GM23248 (cell line): Measurements from ENCODE around the gene USF1. TPM values are rescaled to one million over a fixed set of nuclear protein-coding genes. Genes with fewer than 3 reads are reported as not detected.
"Not testable (repeated sequence)": the region's sequence is repeated elsewhere in the genome, so short reads cannot be mapped to it uniquely, and the experiment has no call there.

Source experiments
- DNase-seq: peaks from one replicate; pipeline ENCODE4 v3.0.0-alpha.2; 2015
- H2AFZ ChIP-seq: fragments of 200-600 bp; sonication (generic); 2 replicates; pipeline ENCODE4 v1.6.1; 2016; ENCODE audit warnings: antibody characterized with exemption
- H3F3A ChIP-seq: fragments of 200-600 bp; sonication (generic); 2 replicates; pipeline ENCODE4 v1.6.1; 2016; ENCODE audit warnings: mild to moderate bottlenecking, antibody characterized with exemption, mixed run types; ENCODE audit not compliant: insufficient read depth
- H3K27ac ChIP-seq: fragments of 200-600 bp; sonication (generic); 2 replicates; pipeline ENCODE4 v1.5.1; 2016; ENCODE audit warnings: mild to moderate bottlenecking
- H3K27me3 ChIP-seq: fragments of 200-600 bp; sonication (generic); replicated peaks from 2 replicates; pipeline ENCODE4 v1.6.1; 2016; ENCODE audit warnings: mild to moderate bottlenecking; ENCODE audit not compliant: insufficient read depth
- H3K36me3 ChIP-seq: fragments of 200-600 bp; sonication (generic); 2 replicates; pipeline ENCODE4 v1.6.1; 2016; ENCODE audit warnings: low read depth, mild to moderate bottlenecking
- H3K4me1 ChIP-seq: fragments of 200-600 bp; sonication (generic); 2 replicates; pipeline ENCODE4 v1.6.1; 2016; ENCODE audit warnings: mild to moderate bottlenecking; ENCODE audit not compliant: insufficient read depth
- H3K4me2 ChIP-seq: fragments of 200-600 bp; sonication (generic); one replicate; pipeline ENCODE4 v1.6.1; 2016; ENCODE audit warnings: mild to moderate bottlenecking; ENCODE audit not compliant: unreplicated experiment
- H3K4me3 ChIP-seq: fragments of 200-600 bp; sonication (generic); 2 replicates; pipeline ENCODE4 v1.5.1; 2016; ENCODE audit warnings: mild to moderate bottlenecking
- H3K79me2 ChIP-seq: fragments of 200-600 bp; sonication (generic); 2 replicates; pipeline ENCODE4 v1.6.1; 2016; ENCODE audit warnings: mild to moderate bottlenecking; ENCODE audit not compliant: insufficient read depth
- H3K9ac ChIP-seq: fragments of 200-600 bp; sonication (generic); 2 replicates; pipeline ENCODE4 v1.6.1; 2016; ENCODE audit warnings: mild to moderate bottlenecking
- H3K9me2 ChIP-seq: fragments of 200-600 bp; sonication (generic); 2 replicates; pipeline ENCODE4 v1.6.1; 2016; ENCODE audit warnings: mixed run types, mild to moderate bottlenecking, moderate library complexity; ENCODE audit not compliant: insufficient read depth
- H3K9me3 ChIP-seq: fragments of 200-600 bp; sonication (generic); one replicate; pipeline ENCODE4 v1.6.1; 2017; ENCODE audit warnings: low read depth
- H4K20me1 ChIP-seq: fragments of 200-600 bp; sonication (generic); 2 replicates; pipeline ENCODE4 v1.6.0; 2016; ENCODE audit not compliant: insufficient read depth
- EZH2 ChIP-seq: fragments of 200-600 bp; sonication (generic); IDR thresholded peaks from 2 replicates; pipeline ENCODE4 v1.6.1; 2018; ENCODE audit warnings: antibody characterized with exemption, mild to moderate bottlenecking; ENCODE audit not compliant: insufficient read depth, poor library complexity, severe bottlenecking
- EZH2phosphoT487 ChIP-seq: fragments of 200-600 bp; sonication (generic); IDR thresholded peaks from 2 replicates; pipeline ENCODE4 v1.6.1; 2018; ENCODE audit warnings: antibody characterized with exemption, moderate library complexity, mild to moderate bottlenecking, low read depth; ENCODE audit not compliant: insufficient read depth
- WGBS, 2 experiments: methylation state at CpG; one replicate each; pipeline ENCODE4 v1.1.6; 2015 to 2017; ENCODE audit warnings: low lambda C conversion rate in 2 of 2, low coverage in 1 of 2; ENCODE audit errors: missing lambda C conversion rate in 2 of 2; 5-methylcytosine and 5-hydroxymethylcytosine counted together
- in situ Hi-C: fragments of 300-500 bp; cut with MboI; formaldehyde crosslinking; loops from 2 replicates; pipeline ENCODE4 v1.15.0; 2020
- polyA plus RNA-seq: library from polyadenylated mRNA; unstranded; fragments of >200 nt; fragmentation: Nextera tagmentation; extraction: Ambion mirVana; gene quantifications from 2 replicates; pipeline ENCODE4 v1.2.1, GENCODE V29; 2016
- small RNA-seq: library from RNA; depleted of rRNA; stranded (forward); fragments of <200 nt; gene quantifications from one replicate; pipeline ENCODE3, GENCODE V24; 2014; ENCODE audit warnings: low read depth, low replicate concordance
- total RNA-seq: library from RNA; depleted of rRNA; stranded (reverse); fragments of >200 nt; shearing (Covaris generic); gene quantifications from 2 replicates; pipeline ENCODE4 v1.2.3, GENCODE V29; 2014; rRNA removed

The USF1 gene
- total and polyA plus RNA-seq, 2 experiments from 2014 or later, result 17.1 to 53.2 TPM

DNA sequence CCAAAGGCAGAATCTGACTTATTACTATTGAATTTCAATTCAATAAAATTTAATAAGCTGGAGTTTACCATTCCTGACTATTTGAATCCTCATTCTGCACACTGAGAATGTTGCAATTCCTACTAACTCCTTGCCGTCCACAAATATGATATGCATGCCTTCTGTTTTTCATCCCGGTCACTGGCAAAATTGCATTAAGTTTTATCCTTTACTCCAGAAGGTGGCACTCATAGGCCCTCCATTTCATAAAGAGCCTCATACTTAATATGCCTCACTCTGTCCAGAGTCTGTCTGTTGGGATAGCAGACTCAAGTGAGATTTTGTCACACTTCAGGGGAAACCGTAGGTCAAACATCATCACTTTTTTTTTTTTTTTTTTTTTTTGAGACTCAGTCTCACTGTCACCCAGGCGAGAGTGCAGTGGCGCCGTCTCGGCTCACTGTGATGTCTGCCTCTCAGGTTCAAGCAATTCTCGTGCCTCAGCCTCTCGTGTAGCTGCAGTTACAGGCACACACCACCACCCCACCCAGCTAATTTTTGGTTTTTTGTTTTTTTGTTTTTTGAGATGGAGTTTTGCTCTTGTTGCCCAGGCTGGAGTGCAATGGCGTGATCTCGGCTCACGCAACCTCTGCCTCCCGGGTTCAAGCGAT is 52.1 kb downstream of the USF1 start:
- Histone ChIP-seq H3K4me1 (peaks cover 15% of the 10 kb centered on the region), H3F3A (peaks cover 30% of the 10 kb centered on the region), H2AFZ (no peak overlapping the region), H4K20me1 (no peaks in the 10 kb centered on the region), H3K9me2 (no peaks in the 10 kb centered on the region), H3K4me2 (no peak overlapping the region), H3K27ac (no peak overlapping the region), H3K27me3 (no peaks in the 10 kb centered on the region), H3K36me3 (no peaks in the 10 kb centered on the region), H3K4me3 (no peak overlapping the region), H3K79me2 (no peaks in the 10 kb centered on the region), H3K9ac (no peak overlapping the region), H3K9me3 (no peaks in the 10 kb centered on the region)
- TF ChIP-seq EZH2, result no peak
- no peak for TF ChIP-seq EZH2phosphoT487
- in situ Hi-C loops, result loop anchor here (10.0 kb wide), 1 partner anchor 101 kb away; the partner anchor contains the start of gene KLHDC9
- WGBS, 2 experiments, result 66 to 68% methylated on average over 14 of the region's 14 CpGs
- DNase-seq, result peak; percentile 83

- not testable (repeated sequence) for H3K4me3 ChIP-seq, H2AFZ ChIP-seq
These were observed 53.7 kb downstream of the USF1 start for GRCh38 chr1:160992036-160992435.

More at GRCh38 chr1:160992036-160992435, 53.7 kb downstream of the USF1 start:
- peaks cover 29% of the 10 kb centered on the region for H3F3A ChIP-seq
- peaks cover 15% of the 10 kb centered on the region for H3K4me1 ChIP-seq
- DNase-seq, H3K9me3 ChIP-seq, H3K79me2 ChIP-seq, H3K27ac ChIP-seq, H3K9me2 ChIP-seq, H3K36me3 ChIP-seq, H4K20me1 ChIP-seq, H3K27me3 ChIP-seq, H3K9ac ChIP-seq, H3K4me2 ChIP-seq: not testable (repeated sequence)
- in situ Hi-C loops, result loop anchor here (10.0 kb wide), 1 partner anchor 103 kb away; the partner anchor contains the start of gene KLHDC9
- 88 to 89% methylated on average over 4 of the region's 4 CpGs for WGBS, 2 experiments

Small RNAs within 50 kb of the gene (small RNA-seq; reads per million reads assigned to genes)
- not detected for gene AL591806.2

Other genes with a start within 250 kb of the USF1 start
- gene LY9, start 249.8 kb downstream of the USF1 start, total RNA-seq, result not detected in 2 replicates
- not detected in 2 replicates for gene LY9, start 249.8 kb downstream of the USF1 start, polyA plus RNA-seq
- gene CD244, start 183.1 kb downstream of the USF1 start, total RNA-seq, result not detected in 2 replicates
- not detected in 2 replicates for gene CD244, start 183.1 kb downstream of the USF1 start, polyA plus RNA-seq
- gene ITLN1, start 160.8 kb downstream of the USF1 start, total RNA-seq, result not detected in 2 replicates
- not detected in 2 replicates for gene ITLN1, start 160.8 kb downstream of the USF1 start, polyA plus RNA-seq
- gene ITLN2, start 91.2 kb downstream of the USF1 start, total RNA-seq, result not detected in 2 replicates
- not detected in 2 replicates for gene ITLN2, start 91.2 kb downstream of the USF1 start, polyA plus RNA-seq
- 0.76 and 1.5 TPM in 2 replicates for gene F11R, start 24.8 kb downstream of the USF1 start, total RNA-seq
- gene F11R, start 24.8 kb downstream of the USF1 start, polyA plus RNA-seq, result 0.52 and 0.53 TPM in 2 replicates
- not detected in 2 replicates for gene TSTD1, start 7.0 kb downstream of the USF1 start, total RNA-seq
- gene TSTD1, start 7.0 kb downstream of the USF1 start, polyA plus RNA-seq, result not detected in 2 replicates
- not detected in 2 replicates for gene ARHGAP30, start 23.9 kb upstream of the USF1 start, total RNA-seq
- gene ARHGAP30, start 23.9 kb upstream of the USF1 start, polyA plus RNA-seq, result 0.21 and 0.29 TPM in 2 replicates
- gene NECTIN4, start 43.6 kb upstream of the USF1 start, total RNA-seq, result 0.54 TPM in 1 of 2 replicates, not detected in the other
- 0.40 and 0.54 TPM in 2 replicates for gene NECTIN4, start 43.6 kb upstream of the USF1 start, polyA plus RNA-seq
- 3.7 and 5.6 TPM in 2 replicates for gene KLHDC9, start 52.4 kb upstream of the USF1 start, total RNA-seq
- 3.2 and 3.3 TPM in 2 replicates for gene KLHDC9, start 52.4 kb upstream of the USF1 start, polyA plus RNA-seq
- gene PFDN2, start 72.1 kb upstream of the USF1 start, total RNA-seq, result 32.4 and 35.9 TPM in 2 replicates
- gene PFDN2, start 72.1 kb upstream of the USF1 start, polyA plus RNA-seq, result 121 and 125 TPM in 2 replicates
- 16.6 and 24.3 TPM in 2 replicates for gene NIT1, start 72.1 kb upstream of the USF1 start, total RNA-seq
- 30.4 and 30.9 TPM in 2 replicates for gene NIT1, start 72.1 kb upstream of the USF1 start, polyA plus RNA-seq
- 30.4 and 36.7 TPM in 2 replicates for gene DEDD, start 86.7 kb upstream of the USF1 start, total RNA-seq
- 37.8 and 38.4 TPM in 2 replicates for gene DEDD, start 86.7 kb upstream of the USF1 start, polyA plus RNA-seq
- gene UFC1, start 108.0 kb upstream of the USF1 start, total RNA-seq, result 42.6 and 86.2 TPM in 2 replicates
- gene UFC1, start 108.0 kb upstream of the USF1 start, polyA plus RNA-seq, result 89.5 and 89.6 TPM in 2 replicates
- gene USP21, start 113.5 kb upstream of the USF1 start, total RNA-seq, result 6.3 and 10.5 TPM in 2 replicates
- 16.0 and 16.5 TPM in 2 replicates for gene USP21, start 113.5 kb upstream of the USF1 start, polyA plus RNA-seq
- gene PPOX, start 120.4 kb upstream of the USF1 start, total RNA-seq, result 18.8 and 36.2 TPM in 2 replicates
- gene PPOX, start 120.4 kb upstream of the USF1 start, polyA plus RNA-seq, result 21.5 and 25.9 TPM in 2 replicates
- 33.3 and 34.5 TPM in 2 replicates for gene B4GALT3, start 131.5 kb upstream of the USF1 start, total RNA-seq
- gene B4GALT3, start 131.5 kb upstream of the USF1 start, polyA plus RNA-seq, result 30.6 and 31.3 TPM in 2 replicates
- 5.9 and 9.8 TPM in 2 replicates for gene ADAMTS4, start 153.1 kb upstream of the USF1 start, total RNA-seq
- 5.3 and 7.2 TPM in 2 replicates for gene ADAMTS4, start 153.1 kb upstream of the USF1 start, polyA plus RNA-seq
- 104 and 125 TPM in 2 replicates for gene NDUFS2, start 156.4 kb upstream of the USF1 start, total RNA-seq
- 135 and 141 TPM in 2 replicates for gene NDUFS2, start 156.4 kb upstream of the USF1 start, polyA plus RNA-seq
- not detected in 2 replicates for gene FCER1G, start 169.3 kb upstream of the USF1 start, total RNA-seq
- 0.49 TPM in 1 of 2 replicates, not detected in the other for gene FCER1G, start 169.3 kb upstream of the USF1 start, polyA plus RNA-seq
- not detected in 2 replicates for gene APOA2, start 177.7 kb upstream of the USF1 start, total RNA-seq
- gene APOA2, start 177.7 kb upstream of the USF1 start, polyA plus RNA-seq, result not detected in 2 replicates
- 6.5 and 19.1 TPM in 2 replicates for gene TOMM40L, start 180.1 kb upstream of the USF1 start, total RNA-seq
- gene TOMM40L, start 180.1 kb upstream of the USF1 start, polyA plus RNA-seq, result 5.7 and 5.8 TPM in 2 replicates
- not detected in 2 replicates for gene NR1I3, start 192.2 kb upstream of the USF1 start, total RNA-seq
- gene NR1I3, start 192.2 kb upstream of the USF1 start, polyA plus RNA-seq, result 0.70 TPM in 1 of 2 replicates, not detected in the other
- not detected in 2 replicates for gene PCP4L1, start 212.8 kb upstream of the USF1 start, total RNA-seq
- not detected in 2 replicates for gene PCP4L1, start 212.8 kb upstream of the USF1 start, polyA plus RNA-seq